GM23248 (cell line): ENCODE results near the gene ADGRF5. TPM values are rescaled to one million over a fixed set of nuclear protein-coding genes. Genes with fewer than 3 reads are reported as not detected.

Source experiments
- DNase-seq: peaks from one replicate; pipeline ENCODE4 v3.0.0-alpha.2; 2015
- H2AFZ ChIP-seq: fragments of 200-600 bp; sonication (generic); 2 replicates; pipeline ENCODE4 v1.6.1; 2016; ENCODE audit warnings: antibody characterized with exemption
- H3F3A ChIP-seq: fragments of 200-600 bp; sonication (generic); 2 replicates; pipeline ENCODE4 v1.6.1; 2016; ENCODE audit warnings: mild to moderate bottlenecking, antibody characterized with exemption, mixed run types; ENCODE audit not compliant: insufficient read depth
- H3K27ac ChIP-seq: fragments of 200-600 bp; sonication (generic); 2 replicates; pipeline ENCODE4 v1.5.1; 2016; ENCODE audit warnings: mild to moderate bottlenecking
- H3K27me3 ChIP-seq: fragments of 200-600 bp; sonication (generic); replicated peaks from 2 replicates; pipeline ENCODE4 v1.6.1; 2016; ENCODE audit warnings: mild to moderate bottlenecking; ENCODE audit not compliant: insufficient read depth
- H3K36me3 ChIP-seq: fragments of 200-600 bp; sonication (generic); 2 replicates; pipeline ENCODE4 v1.6.1; 2016; ENCODE audit warnings: low read depth, mild to moderate bottlenecking
- H3K4me1 ChIP-seq: fragments of 200-600 bp; sonication (generic); 2 replicates; pipeline ENCODE4 v1.6.1; 2016; ENCODE audit warnings: mild to moderate bottlenecking; ENCODE audit not compliant: insufficient read depth
- H3K4me2 ChIP-seq: fragments of 200-600 bp; sonication (generic); one replicate; pipeline ENCODE4 v1.6.1; 2016; ENCODE audit warnings: mild to moderate bottlenecking; ENCODE audit not compliant: unreplicated experiment
- H3K4me3 ChIP-seq: fragments of 200-600 bp; sonication (generic); 2 replicates; pipeline ENCODE4 v1.5.1; 2016; ENCODE audit warnings: mild to moderate bottlenecking
- H3K79me2 ChIP-seq: fragments of 200-600 bp; sonication (generic); 2 replicates; pipeline ENCODE4 v1.6.1; 2016; ENCODE audit warnings: mild to moderate bottlenecking; ENCODE audit not compliant: insufficient read depth
- H3K9ac ChIP-seq: fragments of 200-600 bp; sonication (generic); 2 replicates; pipeline ENCODE4 v1.6.1; 2016; ENCODE audit warnings: mild to moderate bottlenecking
- H3K9me2 ChIP-seq: fragments of 200-600 bp; sonication (generic); 2 replicates; pipeline ENCODE4 v1.6.1; 2016; ENCODE audit warnings: mixed run types, mild to moderate bottlenecking, moderate library complexity; ENCODE audit not compliant: insufficient read depth
- H3K9me3 ChIP-seq: fragments of 200-600 bp; sonication (generic); one replicate; pipeline ENCODE4 v1.6.1; 2017; ENCODE audit warnings: low read depth
- H4K20me1 ChIP-seq: fragments of 200-600 bp; sonication (generic); 2 replicates; pipeline ENCODE4 v1.6.0; 2016; ENCODE audit not compliant: insufficient read depth
- EZH2 ChIP-seq: fragments of 200-600 bp; sonication (generic); IDR thresholded peaks from 2 replicates; pipeline ENCODE4 v1.6.1; 2018; ENCODE audit warnings: antibody characterized with exemption, mild to moderate bottlenecking; ENCODE audit not compliant: insufficient read depth, poor library complexity, severe bottlenecking
- EZH2phosphoT487 ChIP-seq: fragments of 200-600 bp; sonication (generic); IDR thresholded peaks from 2 replicates; pipeline ENCODE4 v1.6.1; 2018; ENCODE audit warnings: antibody characterized with exemption, moderate library complexity, mild to moderate bottlenecking, low read depth; ENCODE audit not compliant: insufficient read depth
- WGBS, 2 experiments: methylation state at CpG; one replicate each; pipeline ENCODE4 v1.1.6; 2015 to 2017; ENCODE audit warnings: low lambda C conversion rate in 2 of 2, low coverage in 1 of 2; ENCODE audit errors: missing lambda C conversion rate in 2 of 2; 5-methylcytosine and 5-hydroxymethylcytosine counted together
- in situ Hi-C: fragments of 300-500 bp; cut with MboI; formaldehyde crosslinking; loops from 2 replicates; pipeline ENCODE4 v1.15.0; 2020
- polyA plus RNA-seq: library from polyadenylated mRNA; unstranded; fragments of >200 nt; fragmentation: Nextera tagmentation; extraction: Ambion mirVana; gene quantifications from 2 replicates; pipeline ENCODE4 v1.2.1, GENCODE V29; 2016
- total RNA-seq: library from RNA; depleted of rRNA; stranded (reverse); fragments of >200 nt; shearing (Covaris generic); gene quantifications from 2 replicates; pipeline ENCODE4 v1.2.3, GENCODE V29; 2014; rRNA removed

Gene ADGRF5
- total and polyA plus RNA-seq, 2 experiments from 2014 or later: 0.29 to 0.65 TPM

DNA sequence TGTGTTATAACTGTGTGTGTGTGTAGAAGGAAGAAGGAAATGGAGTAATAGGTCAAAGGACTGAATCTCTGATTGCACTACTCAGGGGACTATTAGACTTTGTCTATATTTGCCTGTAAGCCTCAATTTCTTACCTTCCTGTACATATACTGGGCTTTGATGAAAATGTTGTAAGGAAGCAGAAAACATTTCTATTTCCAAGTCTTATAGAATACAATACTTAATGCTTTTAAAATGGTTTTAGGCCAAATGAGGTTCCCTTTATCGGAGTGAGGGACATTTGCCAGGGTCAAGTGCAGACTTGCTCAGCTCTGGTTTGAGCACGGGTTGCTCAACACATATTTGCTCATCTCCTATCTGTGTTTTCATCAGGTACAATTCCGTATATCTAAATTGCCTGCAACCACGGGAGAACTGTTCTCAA, 100.3 kb downstream of the ADGRF5 start:
- in situ Hi-C loops: no loop called here
- 47 to 51% methylated on average over 4 of the region's 4 CpGs for WGBS, 2 experiments
- Histone ChIP-seq H3K4me2 (no peak overlapping the region), H3K79me2 (no peaks in the 10 kb centered on the region), H3K9me3 (no peaks in the 10 kb centered on the region), H3K27me3 (no peaks in the 10 kb centered on the region), H4K20me1 (no peaks in the 10 kb centered on the region), H3K9me2 (no peaks in the 10 kb centered on the region), H3K9ac (no peak overlapping the region), H3K36me3 (no peaks in the 10 kb centered on the region), H3K27ac (no peak overlapping the region), H3F3A (no peaks in the 10 kb centered on the region), H3K4me1 (no peaks in the 10 kb centered on the region), H2AFZ (no peak overlapping the region), H3K4me3 (no peak overlapping the region)
- no peak for DNase-seq
- TF ChIP-seq EZH2phosphoT487 (no peak), EZH2 (no peak)

DNA sequence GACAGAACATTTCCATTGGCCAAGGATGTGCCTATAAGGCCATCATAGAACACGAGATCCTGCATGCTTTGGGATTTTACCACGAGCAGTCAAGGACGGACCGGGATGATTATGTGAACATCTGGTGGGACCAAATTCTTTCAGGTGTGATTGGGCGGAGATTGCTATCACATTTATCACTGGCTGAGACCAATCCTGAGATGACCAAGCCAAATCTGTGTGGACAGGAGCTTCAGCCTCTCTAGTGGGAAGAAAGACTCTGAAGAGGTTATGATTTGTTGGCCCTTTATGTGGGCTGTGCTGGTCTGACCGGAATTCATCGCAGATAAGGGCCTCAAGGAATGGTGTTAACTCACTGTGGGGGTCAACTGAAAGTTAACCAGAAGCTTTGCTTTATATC, 102.2 kb downstream of the ADGRF5 start:
- TF ChIP-seq EZH2phosphoT487: no peak
- TF ChIP-seq EZH2: no peak
- Histone ChIP-seq H3K4me3 (no peak overlapping the region), H3K9me2 (no peaks in the 10 kb centered on the region), H3K27ac (no peak overlapping the region), H3K9ac (no peak overlapping the region), H2AFZ (no peak overlapping the region), H3K36me3 (no peaks in the 10 kb centered on the region), H3K9me3 (no peaks in the 10 kb centered on the region), H3F3A (no peaks in the 10 kb centered on the region), H3K27me3 (no peaks in the 10 kb centered on the region), H4K20me1 (no peaks in the 10 kb centered on the region), H3K4me1 (no peaks in the 10 kb centered on the region), H3K79me2 (no peaks in the 10 kb centered on the region), H3K4me2 (no peak overlapping the region)
- in situ Hi-C loops: no loop called here
- DNase-seq: no peak
- WGBS, 2 experiments: 42 to 50% methylated on average over 7 of the region's 7 CpGs

DNA sequence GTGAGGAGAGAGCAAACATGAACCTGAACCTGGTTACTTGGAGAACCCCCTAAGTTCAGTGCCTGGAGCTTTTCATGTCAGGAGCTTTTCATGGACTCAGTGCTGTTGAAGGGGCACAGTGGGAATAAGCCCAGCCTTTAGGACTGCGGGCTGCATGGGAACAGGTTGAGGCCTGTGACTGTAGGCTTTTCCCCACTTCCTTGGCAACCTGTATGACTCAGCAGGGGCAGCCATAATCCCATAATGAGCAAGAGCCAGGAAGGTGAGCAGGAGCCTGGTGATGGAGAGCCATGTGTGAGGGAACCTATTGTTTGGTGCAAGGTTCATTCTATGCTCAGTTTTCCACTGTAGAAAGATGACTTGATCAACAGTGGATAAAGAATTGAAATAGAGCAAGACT, 105.1 kb downstream of the ADGRF5 start:
- no peak overlapping the region for H3K4me3 ChIP-seq
- no peak overlapping the region for H2AFZ ChIP-seq
- no peak overlapping the region for H3K4me2 ChIP-seq
- TF ChIP-seq EZH2phosphoT487 (no peak), EZH2 (no peak)
- WGBS, 2 experiments: 33 to 38% methylated on average over 1 of the region's 1 CpG
- H3K4me1 ChIP-seq: no peaks in the 10 kb centered on the region
- H3K27ac ChIP-seq: no peak overlapping the region
- in situ Hi-C loops: no loop called here
- no peaks in the 10 kb centered on the region for H3K27me3 ChIP-seq
- H3K36me3 ChIP-seq: no peaks in the 10 kb centered on the region
- DNase-seq: no peak
- no peaks in the 10 kb centered on the region for H4K20me1 ChIP-seq
- H3F3A ChIP-seq: no peaks in the 10 kb centered on the region
- no peaks in the 10 kb centered on the region for H3K9me2 ChIP-seq
- H3K79me2 ChIP-seq: no peaks in the 10 kb centered on the region
- no peak overlapping the region for H3K9ac ChIP-seq
- no peaks in the 10 kb centered on the region for H3K9me3 ChIP-seq

DNA sequence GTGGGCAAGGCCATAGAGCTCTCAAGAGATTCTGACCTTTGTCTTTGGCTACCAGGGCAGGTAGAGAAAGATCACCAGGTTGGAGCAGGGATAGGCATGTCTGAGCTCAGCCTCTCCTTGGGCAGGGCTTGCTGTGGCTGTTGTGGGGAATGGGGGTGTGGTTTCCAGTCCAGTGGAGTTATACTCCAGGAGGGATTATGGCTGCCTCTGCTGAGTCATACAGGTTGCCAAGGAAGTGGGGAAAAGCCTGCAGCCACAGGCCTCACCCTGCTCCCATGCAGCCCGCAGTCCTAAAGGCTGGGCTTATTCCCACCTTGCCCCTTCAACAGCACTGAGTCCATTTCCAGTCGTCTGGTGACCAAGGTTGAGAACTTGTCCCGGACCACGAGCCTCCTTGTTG, 106.6 kb downstream of the ADGRF5 start:
- Histone ChIP-seq H3K9ac (no peak overlapping the region), H3K4me3 (no peak overlapping the region), H3K9me3 (no peaks in the 10 kb centered on the region), H3K4me1 (no peaks in the 10 kb centered on the region), H3K79me2 (no peaks in the 10 kb centered on the region), H3K9me2 (no peaks in the 10 kb centered on the region), H3K4me2 (no peak overlapping the region), H3F3A (no peaks in the 10 kb centered on the region), H3K36me3 (no peaks in the 10 kb centered on the region), H4K20me1 (no peaks in the 10 kb centered on the region), H3K27me3 (no peaks in the 10 kb centered on the region), H3K27ac (no peak overlapping the region), H2AFZ (no peak overlapping the region)
- DNase-seq: no peak
- TF ChIP-seq EZH2phosphoT487 (no peak), EZH2 (no peak)
- in situ Hi-C loops: no loop called here
- 19 to 21% methylated on average over 4 of the region's 4 CpGs for WGBS, 2 experiments

DNA sequence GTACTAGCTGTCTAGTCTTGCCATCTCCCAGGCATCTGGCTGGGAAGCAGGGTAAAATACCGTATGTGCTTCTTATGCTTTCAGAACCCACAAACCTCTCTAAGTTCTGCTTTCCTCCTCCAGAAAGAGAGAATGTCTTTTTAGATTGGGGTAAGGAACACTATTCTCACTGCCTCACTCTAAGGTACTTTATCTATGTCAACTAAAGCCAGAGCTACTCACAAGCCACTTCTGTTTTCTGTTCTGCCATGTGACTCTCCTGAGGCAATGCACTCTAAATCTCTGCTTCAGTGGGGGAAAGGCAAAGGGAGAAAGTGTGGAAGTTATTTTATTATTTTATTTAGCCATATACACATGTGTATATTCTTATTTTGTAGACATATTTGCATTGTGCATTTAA, 112.9 kb downstream of the ADGRF5 start:
- H3K9ac ChIP-seq: no peak overlapping the region
- no peaks in the 10 kb centered on the region for H3K4me1 ChIP-seq
- in situ Hi-C loops: no loop called here
- no peaks in the 10 kb centered on the region for H3K79me2 ChIP-seq
- TF ChIP-seq EZH2phosphoT487 (no peak), EZH2 (no peak)
- no peak overlapping the region for H2AFZ ChIP-seq
- H3K27me3 ChIP-seq: peaks cover 5% of the 10 kb centered on the region
- no peaks in the 10 kb centered on the region for H3F3A ChIP-seq
- H3K36me3 ChIP-seq: no peaks in the 10 kb centered on the region
- H3K4me2 ChIP-seq: no peak overlapping the region
- H3K4me3 ChIP-seq: no peak overlapping the region
- 23 to 33% methylated on average over 1 of the region's 1 CpG for WGBS, 2 experiments
- no peaks in the 10 kb centered on the region for H3K9me2 ChIP-seq
- H3K27ac ChIP-seq: no peak overlapping the region
- no peaks in the 10 kb centered on the region for H4K20me1 ChIP-seq
- no peaks in the 10 kb centered on the region for H3K9me3 ChIP-seq
- no peak for DNase-seq

Other genes with a start within 250 kb of the ADGRF5 start
- gene TDRD6, start 234.1 kb downstream of the ADGRF5 start, total RNA-seq: not detected in 2 replicates
- gene TDRD6, start 234.1 kb downstream of the ADGRF5 start, polyA plus RNA-seq: not detected in 2 replicates
- not detected in 2 replicates for gene PLA2G7, start 186.6 kb downstream of the ADGRF5 start, total RNA-seq
- not detected in 2 replicates for gene PLA2G7, start 186.6 kb downstream of the ADGRF5 start, polyA plus RNA-seq
- gene ANKRD66, start 175.0 kb downstream of the ADGRF5 start, total RNA-seq: not detected in 2 replicates
- not detected in 2 replicates for gene ANKRD66, start 175.0 kb downstream of the ADGRF5 start, polyA plus RNA-seq
- gene MEP1A, start 128.5 kb downstream of the ADGRF5 start, total RNA-seq: not detected in 2 replicates
- not detected in 2 replicates for gene MEP1A, start 128.5 kb downstream of the ADGRF5 start, polyA plus RNA-seq
- gene ADGRF1, start 120.4 kb upstream of the ADGRF5 start, total RNA-seq: not detected in 2 replicates
- not detected in 2 replicates for gene ADGRF1, start 120.4 kb upstream of the ADGRF5 start, polyA plus RNA-seq